Activated T-helper 9 cell treated with anti-CD3 and anti-CD28 coated beads, Interleukin-2, amount 50 U/mL, for 16 hours (primary cell): ENCODE data around the gene OR5L1.

Experiments
- DNase-seq: peaks from one replicate; pipeline ENCODE4 v3.0.0-alpha.2; 2020; ENCODE audit warnings: low read depth

The OR5L1 gene

DNA sequence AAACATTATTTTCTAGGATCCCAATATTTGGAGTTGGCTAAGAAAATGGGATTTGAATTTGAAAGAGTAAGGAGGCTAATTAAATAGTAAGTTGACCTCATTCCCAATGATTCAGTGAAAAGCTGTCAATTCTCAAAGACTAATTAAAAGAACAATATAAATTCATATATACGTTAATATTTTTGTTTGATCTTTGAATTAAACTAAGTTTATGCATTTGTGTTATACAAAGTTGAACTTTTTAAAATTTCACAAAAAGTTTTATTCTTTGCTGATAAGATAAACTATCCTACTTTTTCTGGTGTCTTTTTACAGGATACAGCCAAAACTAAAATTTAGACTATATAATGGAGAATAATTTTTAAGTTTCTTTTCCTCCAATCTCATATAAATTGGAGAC lies at the start of gene OR5L1:
Gene OR5L1, plus strand, starts transcription at position 301 of the 400 bp plus-strand sequence. CDS start 100 bp downstream, outside the sequence.
- DNase-seq: no peak

DNA sequence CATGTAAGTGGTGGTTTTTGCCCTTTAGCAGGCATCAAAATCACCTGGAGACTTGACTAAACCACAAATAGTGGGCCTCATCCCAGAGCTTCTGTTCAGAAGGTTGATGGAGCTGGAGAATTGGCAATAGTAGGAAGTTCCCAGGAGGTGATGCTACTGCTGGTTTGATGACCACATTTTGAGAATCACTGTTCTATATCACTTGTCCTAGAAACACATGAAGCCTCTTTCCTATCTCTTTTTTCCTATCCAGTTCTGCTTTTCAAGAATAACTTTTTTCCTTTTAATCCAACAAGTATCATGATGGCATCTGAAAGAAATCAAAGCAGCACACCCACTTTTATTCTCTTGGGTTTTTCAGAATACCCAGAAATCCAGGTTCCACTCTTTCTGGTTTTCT lies 38.0 kb upstream of the OR5L1 start, which contains the start of gene OR5D13:
Gene OR5D13, plus strand, starts transcription at position 301 of the 400 bp plus-strand sequence. Its CDS starts 0 bp downstream, at position 301.
- DNase-seq: no peak

DNA sequence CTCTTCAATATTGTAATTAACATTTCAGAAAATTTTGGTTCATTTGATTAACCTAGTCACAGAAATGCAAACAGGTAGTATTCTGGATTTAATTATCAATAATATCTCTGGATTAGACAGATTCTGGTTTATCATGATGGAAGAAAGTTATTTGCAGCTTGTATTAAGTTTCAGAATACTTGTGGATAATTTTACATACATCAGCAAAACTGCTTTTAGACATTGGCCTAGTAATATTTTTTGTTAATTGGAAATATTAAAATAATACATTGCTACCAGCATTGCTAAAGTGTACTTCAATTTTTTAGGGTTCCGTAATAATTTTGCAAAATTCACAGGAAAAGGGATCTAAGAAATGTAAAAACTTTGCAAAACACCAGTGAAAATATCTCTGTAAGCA lies 19.6 kb upstream of the OR5L1 start:
- no peak for DNase-seq

DNA sequence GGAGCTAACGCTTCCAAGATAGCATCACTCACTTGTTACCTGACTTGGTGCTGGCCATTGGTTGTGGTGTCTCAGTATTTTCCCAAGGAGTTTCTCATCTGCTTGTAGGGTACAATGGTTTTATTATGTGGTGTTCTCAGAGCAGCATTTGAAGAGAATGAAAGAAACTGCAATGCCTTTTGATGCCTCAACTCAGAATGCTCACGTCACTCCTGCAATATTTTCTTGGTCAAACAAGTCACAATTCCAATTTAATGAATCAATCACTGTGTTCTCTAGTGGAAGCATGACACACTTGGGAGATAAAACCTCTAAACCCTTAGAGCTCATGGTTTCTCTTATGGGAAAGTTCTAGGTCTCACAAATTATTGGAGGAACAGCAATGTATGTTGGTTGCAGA lies 17.8 kb upstream of the OR5L1 start:
- no peak for DNase-seq

- no peak for DNase-seq
Measured at GRCh38 chr11:55795256-55795655, 15.9 kb upstream of the OR5L1 start, which contains the start of gene OR5D14. TSS of gene OR5D14 (plus strand) at chr11:55795556. CDS start at chr11:55795556, 0 bp downstream.

DNA sequence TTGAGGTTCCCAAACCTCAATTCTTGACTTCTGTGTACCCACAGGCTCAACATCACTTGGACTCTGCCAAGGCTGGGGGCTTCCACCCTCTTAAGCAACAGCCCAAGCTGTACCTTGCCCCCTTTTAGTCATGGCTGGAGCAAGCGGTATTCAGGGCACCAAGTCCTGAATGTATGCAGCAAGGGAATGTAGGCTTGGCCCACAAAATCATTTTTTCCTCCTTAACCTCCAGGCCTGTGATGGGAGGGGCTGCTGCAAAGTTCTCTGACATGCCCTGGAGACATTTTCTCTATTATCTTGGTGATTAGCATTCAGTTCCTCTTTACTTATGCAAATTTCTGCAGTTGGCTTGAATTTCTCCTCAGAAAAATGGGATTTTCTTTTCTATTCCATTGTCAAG lies 4.9 kb upstream of the OR5L1 start:
- no peak for DNase-seq

DNA sequence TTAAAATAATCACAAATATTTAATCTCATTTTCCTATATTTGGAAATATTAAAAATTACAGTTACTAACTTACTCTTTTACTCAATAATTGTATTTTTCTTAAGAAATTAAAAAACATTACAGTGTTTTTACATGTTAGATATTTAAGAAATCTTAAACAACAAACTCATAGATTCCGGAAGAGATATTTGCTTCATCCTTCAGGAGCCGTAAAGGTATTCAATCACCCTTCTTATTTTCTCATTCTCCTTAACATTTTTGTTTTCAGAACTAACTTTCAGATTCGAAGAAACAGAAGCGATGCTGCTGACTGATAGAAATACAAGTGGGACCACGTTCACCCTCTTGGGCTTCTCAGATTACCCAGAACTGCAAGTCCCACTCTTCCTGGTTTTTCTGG lies 8.2 kb downstream of the OR5L1 start, which contains the start of gene OR5D18:
Gene OR5D18, plus strand, starts transcription at position 301 of the 400 bp plus-strand sequence. Its CDS starts 0 bp downstream, at position 301.
- no peak for DNase-seq

- DNase-seq: no peak
Measured at GRCh38 chr11:55826919-55827318, 15.8 kb downstream of the OR5L1 start, which contains the start of gene OR5L2. TSS of gene OR5L2 (plus strand) at chr11:55827219. CDS start at chr11:55827219, 0 bp downstream.

DNA sequence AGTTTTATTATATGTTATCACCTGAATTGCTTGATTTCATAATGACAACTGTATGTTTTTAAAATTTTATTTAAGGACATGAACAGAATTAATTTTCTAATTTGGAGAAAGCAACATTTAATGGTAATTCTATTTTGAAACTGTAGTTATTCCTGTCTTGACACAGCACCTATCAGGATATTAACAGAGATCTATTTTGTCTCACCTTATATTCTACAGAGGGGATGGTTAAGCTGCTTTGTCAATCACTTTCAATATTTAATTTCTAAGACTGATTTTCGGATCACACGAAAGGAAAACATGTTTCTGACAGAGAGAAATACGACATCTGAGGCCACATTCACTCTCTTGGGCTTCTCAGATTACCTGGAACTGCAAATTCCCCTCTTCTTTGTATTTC lies 27.3 kb downstream of the OR5L1 start, which contains the start of gene OR5D16:
Gene OR5D16, plus strand, starts transcription at position 301 of the 400 bp plus-strand sequence. Its CDS starts 0 bp downstream, at position 301.
- no peak for DNase-seq

DNA sequence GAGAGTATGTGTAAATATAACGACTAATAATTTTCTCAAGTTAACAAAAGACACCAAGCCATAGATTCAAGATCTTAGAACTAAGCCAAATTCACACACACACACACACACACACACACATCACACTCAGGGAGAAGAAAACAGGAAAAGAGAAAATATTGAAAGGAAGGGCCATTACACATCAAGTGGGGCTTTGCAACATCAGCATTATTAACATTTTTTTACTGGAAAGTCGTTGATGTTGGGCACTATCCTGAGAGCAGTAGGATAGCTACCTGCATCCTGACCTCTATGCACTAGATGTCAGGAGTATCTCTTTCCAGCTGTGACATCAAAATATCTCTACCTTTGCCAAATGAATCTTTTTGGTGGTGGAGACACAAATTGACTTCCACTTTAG lies 36.3 kb downstream of the OR5L1 start:
- no peak for DNase-seq

DNA sequence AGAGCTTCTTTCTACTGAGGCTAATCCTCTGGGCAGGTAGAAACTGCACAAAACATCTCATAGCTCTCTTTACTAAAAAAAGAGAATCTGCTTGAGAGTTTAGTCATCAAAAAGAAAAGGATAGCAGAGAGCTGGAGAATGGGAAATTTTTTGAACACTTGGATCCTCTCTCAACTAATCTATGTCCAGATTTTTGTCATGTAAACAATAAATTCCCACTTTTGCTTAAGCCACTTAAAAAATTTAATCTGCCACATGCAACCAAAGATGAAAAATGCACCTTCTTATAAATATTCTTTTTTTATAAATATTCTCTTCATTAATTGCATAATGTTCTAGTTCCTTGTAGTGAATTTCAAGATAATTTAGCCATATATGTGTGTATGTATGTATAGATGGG lies 37.9 kb downstream of the OR5L1 start:
- no peak for DNase-seq

DNA sequence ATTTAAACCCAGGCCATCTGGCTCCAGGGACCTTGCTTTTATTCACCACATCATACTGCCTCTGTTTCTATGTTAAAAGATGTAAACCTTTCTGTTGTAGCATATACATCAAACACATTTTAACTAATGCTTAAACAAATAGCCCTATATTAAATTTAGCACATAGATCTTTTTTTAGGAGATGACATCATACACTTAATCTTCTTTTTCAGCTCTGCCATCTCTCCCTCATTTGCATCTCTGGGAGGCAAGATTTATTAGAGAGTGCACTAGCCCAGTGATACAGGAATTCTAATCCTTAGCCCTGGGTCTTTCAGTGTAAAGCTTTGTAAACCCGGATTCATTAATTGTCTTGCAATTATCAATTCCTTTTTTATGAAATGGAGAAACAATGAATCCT lies 41.0 kb downstream of the OR5L1 start:
- no peak for DNase-seq

- no peak for DNase-seq
Measured at GRCh38 chr11:55854704-55855103, 43.5 kb downstream of the OR5L1 start.
